Left colon (tissue), 2 donors: ENCODE data around the gene SLC4A5. TPM values are rescaled to one million over a fixed set of nuclear protein-coding genes. Genes with fewer than 3 reads are reported as not detected.
"Not testable (repeated sequence)": the region's sequence is repeated elsewhere in the genome, so short reads cannot be mapped to it uniquely, and the experiment has no call there.

Source experiments
- ATAC-seq: fragments of 200-7000 bp; cut with Tn5 transposase; one replicate; pipeline ENCODE4 v1.9.1; 2020; ENCODE audit warnings: mild to moderate bottlenecking, moderate library complexity
- DNase-seq, 2 donors: peaks; one replicate each; pipeline ENCODE4 v3.0.0-alpha.2; 2020
- intact Hi-C, 2 donors: fragments of 100-400 bp; cut with DNase I in 1 of 2; cut with micrococcal nuclease in 1 of 2; formaldehyde crosslinking; loops; one replicate each; pipeline versions ENCODE4 v1.11.2 to v1.14.0; 2022; cut with DNase I, micrococcal nuclease
- total RNA-seq, 2 donors: library from RNA; stranded (reverse); fragmentation: NEBNext Ultra II Directional; extraction: Animal tissue kit (Norgen Biotek cat#: 25700); gene quantifications; one replicate each; pipeline ENCODE4 v1.2.1, GENCODE V29; 2021
- donor health status: DM: no; HTN: no; CAD: no.
- donor health status: DM: yes; HTN: yes; CAD: no.

Gene SLC4A5
- total RNA-seq, 2 donors from 2014 or later: 1.4 to 2.2 TPM

DNA sequence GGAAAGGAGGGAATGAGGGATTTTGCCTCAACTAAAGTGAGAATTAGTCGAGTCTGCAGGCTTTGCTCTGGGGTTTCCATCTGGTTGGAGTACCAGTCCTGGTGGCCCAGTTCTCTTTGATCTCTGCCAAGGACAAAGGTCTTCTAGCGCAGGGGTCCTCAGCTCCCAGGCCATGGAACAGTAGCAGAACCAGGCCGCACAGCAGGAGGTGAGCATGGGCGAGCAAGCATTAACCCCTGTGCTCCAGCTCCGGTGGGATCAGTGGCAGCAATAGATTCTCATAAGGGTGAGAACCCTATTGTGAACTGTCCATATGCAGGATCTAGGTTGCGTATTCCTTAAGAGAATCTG, 120.9 kb downstream of the SLC4A5 start:
- intact Hi-C loops: no loop called here
- ATAC-seq: no peak
- no peak for DNase-seq

GRCh38 chr2:74221604-74222299, 121.5 kb downstream of the SLC4A5 start:
- DNase-seq: no peak
- no peak for ATAC-seq
- intact Hi-C loops: no loop called here

GRCh38 chr2:74221091-74221490, 122.1 kb downstream of the SLC4A5 start:
- intact Hi-C loops: no loop called here
- ATAC-seq: no peak

GRCh38 chr2:74219846-74220486, 123.2 kb downstream of the SLC4A5 start:
- DNase-seq: no peak
- intact Hi-C loops: no loop called here
- no peak for ATAC-seq

More at GRCh38 chr2:74221091-74221490, 122.1 kb downstream of the SLC4A5 start:
- no peak for DNase-seq

- no peak for DNase-seq
- intact Hi-C loops: no loop called here
- no peak for ATAC-seq
These were observed 126.6 kb downstream of the SLC4A5 start for GRCh38 chr2:74216642-74217041.

DNA sequence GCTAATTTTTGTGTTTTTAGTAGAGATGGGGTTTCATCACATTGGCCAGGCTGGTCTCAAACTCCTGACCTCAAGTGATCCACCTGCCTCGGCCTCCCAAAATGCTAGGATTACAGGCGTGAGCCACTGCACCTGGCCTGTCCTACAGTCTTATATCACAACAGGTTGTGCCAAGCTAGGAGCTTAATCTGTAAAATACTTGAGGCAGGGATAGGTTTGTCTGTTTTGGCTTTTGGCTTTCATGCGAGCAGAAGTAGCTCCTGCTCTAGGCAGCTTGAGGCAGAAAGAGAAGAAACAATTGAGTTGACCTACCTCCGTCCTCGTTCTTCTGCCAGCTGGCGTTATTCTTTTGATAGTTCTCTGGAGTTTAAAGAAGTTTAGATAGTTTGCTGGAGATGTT, 127.4 kb downstream of the SLC4A5 start:
- intact Hi-C loops, ATAC-seq, DNase-seq: not testable (repeated sequence)

- intact Hi-C loops: no loop called here
- DNase-seq: no peak
These were observed 130.4 kb downstream of the SLC4A5 start for GRCh38 chr2:74212702-74213410.

GRCh38 chr2:74206180-74206688, 137.0 kb downstream of the SLC4A5 start:
- ATAC-seq: peak; percentile 16
- intact Hi-C loops: no loop called here
- peak; percentile 35 to 53 for DNase-seq

More at GRCh38 chr2:74212702-74213410, 130.4 kb downstream of the SLC4A5 start:
- ATAC-seq: no peak

- peak; percentile 99 for ATAC-seq
- intact Hi-C loops: no loop called here
- peak; percentile 68 to 88 for DNase-seq
These were observed 137.6 kb downstream of the SLC4A5 start for GRCh38 chr2:74205596-74205995.

DNA sequence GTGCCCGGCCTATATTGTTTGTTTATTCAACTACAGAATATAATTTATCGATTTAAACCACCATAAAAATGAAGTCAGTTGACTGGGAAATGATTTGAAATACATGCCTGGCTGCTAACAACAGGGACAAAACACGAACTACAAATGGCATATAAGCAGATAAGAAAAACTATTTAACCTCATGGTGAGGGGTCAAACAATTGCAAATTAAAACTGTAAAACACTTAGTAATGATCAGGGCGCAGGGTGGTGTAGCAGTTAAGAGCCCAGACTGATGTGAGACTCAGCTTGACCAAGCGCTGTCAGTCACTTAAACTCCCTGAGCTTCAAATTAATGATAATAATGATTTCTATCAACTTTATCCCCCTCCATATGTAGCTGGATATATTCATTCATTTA, 138.1 kb downstream of the SLC4A5 start:
- DNase-seq: no peak
- intact Hi-C loops: no loop called here
- peak; percentile 7 for ATAC-seq

GRCh38 chr2:74204436-74204835, 138.8 kb downstream of the SLC4A5 start:
- no peak for DNase-seq
- intact Hi-C loops: no loop called here
- no peak for ATAC-seq

DNA sequence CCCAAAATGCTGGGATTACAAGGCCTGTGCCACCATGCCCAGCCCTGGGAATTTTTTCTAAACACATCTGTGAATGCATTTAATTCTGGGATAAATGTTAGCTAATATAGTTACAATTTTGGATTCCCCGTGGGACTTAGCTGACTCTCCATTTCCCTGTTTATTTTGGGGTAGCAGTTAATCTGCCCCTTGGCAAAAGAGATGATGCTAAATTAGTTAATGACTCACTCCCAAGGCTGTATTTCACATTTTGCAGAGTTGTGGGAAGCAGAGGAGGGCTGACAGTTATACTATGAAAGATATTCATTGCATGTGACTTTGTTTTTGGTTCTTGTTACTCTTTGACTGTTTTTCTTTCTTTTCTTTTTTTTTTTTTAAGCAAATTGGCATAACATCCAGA, 141.6 kb downstream of the SLC4A5 start:
- intact Hi-C loops: no loop called here
- ATAC-seq (no peak), DNase-seq (no peak)

- ATAC-seq (no peak), DNase-seq (no peak)
- intact Hi-C loops: no loop called here
These were observed 142.0 kb downstream of the SLC4A5 start for GRCh38 chr2:74201196-74201595.

GRCh38 chr2:74199871-74200305, 143.3 kb downstream of the SLC4A5 start:
- no peak for ATAC-seq
- intact Hi-C loops: no loop called here
- DNase-seq: no peak

DNA sequence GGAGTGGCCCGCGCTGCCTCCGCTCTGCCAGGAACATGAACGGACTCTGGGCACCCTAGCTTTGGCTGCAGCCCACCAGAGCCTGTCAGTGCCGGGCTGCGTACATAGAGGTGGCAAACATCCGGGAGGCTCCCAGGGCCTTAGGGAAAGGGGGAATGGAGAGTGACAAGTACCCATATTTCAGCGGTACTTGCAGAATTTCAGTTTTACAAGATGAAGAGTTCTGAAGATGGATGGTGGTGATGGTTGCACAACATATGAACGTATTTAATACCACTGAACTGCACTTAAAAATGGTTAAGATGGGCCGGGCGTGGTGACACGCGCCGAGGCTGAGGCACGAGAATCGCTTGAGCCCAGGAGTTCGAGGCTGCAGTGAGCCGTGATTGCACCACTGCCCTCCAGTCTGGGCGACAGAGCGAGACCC, 143.9 kb downstream of the SLC4A5 start:
- DNase-seq: peak in 1 of 2 donors; percentile 31
- no peak for ATAC-seq
- intact Hi-C loops: no loop called here

GRCh38 chr2:74198461-74199274, 144.5 kb downstream of the SLC4A5 start, which contains the start of gene MTHFD2:
Gene MTHFD2 (plus strand): TSS chr2:74198615. CDS start chr2:74198642, 27 bp downstream.
- peak; percentile 96 for ATAC-seq
- intact Hi-C loops: no loop called here
- peak; percentile 94 to 96 for DNase-seq

GRCh38 chr2:74198023-74198460, 145.2 kb downstream of the SLC4A5 start:
- intact Hi-C loops: no loop called here
- no peak for DNase-seq
- no peak for ATAC-seq

DNA sequence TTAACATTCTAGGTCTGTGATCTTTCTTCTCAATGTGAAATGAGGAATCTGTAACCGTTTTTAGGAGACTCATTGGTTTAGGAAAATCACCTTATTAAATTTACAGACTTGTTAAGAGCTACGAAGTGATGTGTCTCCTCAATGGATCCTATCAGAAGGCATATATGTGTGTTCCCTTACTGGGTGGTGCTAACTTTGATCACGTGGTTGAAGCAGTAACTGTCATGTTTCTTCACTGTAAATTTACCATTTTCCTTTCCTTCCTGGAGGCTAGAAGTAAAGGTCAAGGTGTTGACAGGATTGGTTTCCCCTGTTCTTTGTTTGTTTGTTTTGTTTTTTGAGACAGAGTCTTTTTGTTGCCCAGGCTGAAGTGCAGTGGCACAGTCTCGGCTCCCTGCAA, 146.2 kb downstream of the SLC4A5 start:
- DNase-seq: no peak
- intact Hi-C loops: no loop called here
- ATAC-seq: no peak

DNA sequence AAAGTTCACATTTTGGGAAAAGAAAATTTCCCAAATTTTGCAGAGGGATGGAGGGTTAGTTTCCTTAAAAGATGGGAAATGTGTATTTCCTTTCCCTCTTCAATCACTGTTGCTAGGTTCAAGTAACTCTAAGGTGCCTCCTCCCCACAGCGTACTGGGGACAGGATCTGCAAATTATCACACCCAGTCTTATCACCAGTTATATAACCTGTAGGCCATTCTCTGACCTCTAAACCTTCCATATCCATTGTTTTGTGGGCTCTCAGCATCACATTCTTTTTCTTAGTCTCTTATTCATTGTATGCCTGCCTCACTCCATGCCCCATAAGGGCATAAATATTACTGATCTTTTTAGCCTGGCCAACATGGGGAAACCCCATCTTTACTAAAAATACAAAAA, 148.4 kb downstream of the SLC4A5 start:
- intact Hi-C loops: no loop called here
- DNase-seq (no peak), ATAC-seq (no peak)
